Islet of Langerhans (tissue), 1 donor: ENCODE measurements around the gene FBXL20.
"Not testable (repeated sequence)": the region's sequence is repeated elsewhere in the genome, so short reads cannot be mapped to it uniquely, and the experiment has no call there.

Experiments
- FAIRE-seq: peaks from one replicate; lab custom pipeline; 2011; peaks lifted over from hg19 to GRCh38; lab: Jason Lieb, UNC

FBXL20 gene

GRCh38 chr17:39250076-39250475 is 151.3 kb downstream of the FBXL20 start:
- not testable (repeated sequence) for FAIRE-seq

GRCh38 chr17:39246274-39246673 is 155.2 kb downstream of the FBXL20 start:
- no peak for FAIRE-seq

- FAIRE-seq: no peak
Measured at GRCh38 chr17:39244600-39245570, 156.5 kb downstream of the FBXL20 start.

- no peak for FAIRE-seq
Measured at GRCh38 chr17:39244016-39244599, 157.3 kb downstream of the FBXL20 start.

GRCh38 chr17:39243155-39243554 is 158.3 kb downstream of the FBXL20 start:
- FAIRE-seq: no peak

- no peak for FAIRE-seq
Measured at GRCh38 chr17:39240631-39241030, 160.8 kb downstream of the FBXL20 start.

- no peak for FAIRE-seq
Measured at GRCh38 chr17:39239640-39240314, 161.6 kb downstream of the FBXL20 start.

- FAIRE-seq: no peak
Measured at GRCh38 chr17:39238311-39238972, 163.0 kb downstream of the FBXL20 start.

- no peak for FAIRE-seq
Measured at GRCh38 chr17:39237586-39237985, 163.8 kb downstream of the FBXL20 start.

GRCh38 chr17:39236981-39237441 is 164.4 kb downstream of the FBXL20 start:
- FAIRE-seq: no peak

GRCh38 chr17:39236450-39236927 is 164.9 kb downstream of the FBXL20 start:
- no peak for FAIRE-seq

- FAIRE-seq: no peak
Measured at GRCh38 chr17:39235555-39236449, 165.6 kb downstream of the FBXL20 start.

- no peak for FAIRE-seq
Measured at GRCh38 chr17:39231591-39232551, 169.6 kb downstream of the FBXL20 start.

- no peak for FAIRE-seq
Measured at GRCh38 chr17:39231091-39231561, 170.3 kb downstream of the FBXL20 start.

GRCh38 chr17:39230361-39230760 is 171.1 kb downstream of the FBXL20 start:
- no peak for FAIRE-seq

- FAIRE-seq: no peak
Measured at GRCh38 chr17:39229274-39229913, 172.0 kb downstream of the FBXL20 start.

- FAIRE-seq: no peak
Measured at GRCh38 chr17:39227364-39227919, 174.0 kb downstream of the FBXL20 start.

- no peak for FAIRE-seq
Measured at GRCh38 chr17:39225959-39226683, 175.3 kb downstream of the FBXL20 start.
